HEK293T (cell line): Measurements from ENCODE around the gene CDH4.
"Not testable (repeated sequence)": the region's sequence is repeated elsewhere in the genome, so short reads cannot be mapped to it uniquely, and the experiment has no call there.

Source experiments
- CTCF ChIA-PET: fragments of 350-600 bp; formaldehyde crosslinking; extraction: SDS; loops from one replicate; lab custom pipeline; 2021; ENCODE audit warnings: antibody characterized with exemption, inconsistent platforms; lab: Yijun Ruan, JAX
- POLR2A ChIA-PET: fragments of 350-600 bp; formaldehyde crosslinking; extraction: SDS; loops from one replicate; lab custom pipeline; 2020; ENCODE audit warnings: antibody characterized with exemption, inconsistent platforms; lab: Yijun Ruan, JAX
- DNase-seq: peaks from one replicate; pipeline ENCODE4 v3.0.0; 2012; ENCODE audit warnings: mixed read lengths; ENCODE audit errors: extremely low spot score
- ARNT ChIP-seq: fragments of 450-650 bp; IDR thresholded peaks from 2 replicates; pipeline ENCODE4 v1.6.1; 2017; ENCODE audit warnings: mild to moderate bottlenecking
- BHLHE40 ChIP-seq: fragments of 450-650 bp; IDR thresholded peaks from 2 replicates; pipeline ENCODE4 v1.6.1; 2016; ENCODE audit warnings: mild to moderate bottlenecking, moderate library complexity, borderline replicate concordance
- CTBP1 ChIP-seq: fragments of 450-650 bp; IDR thresholded peaks from 2 replicates; pipeline ENCODE4 v1.6.1; 2016; ENCODE audit warnings: borderline replicate concordance
- ELF4 ChIP-seq: fragments of 450-650 bp; IDR thresholded peaks from 2 replicates; pipeline ENCODE4 v1.6.1; 2017; ENCODE audit warnings: antibody characterized with exemption
- FOXA1 ChIP-seq: fragments of 450-650 bp; IDR thresholded peaks from 2 replicates; pipeline ENCODE4 v1.6.1; 2016; ENCODE audit warnings: mild to moderate bottlenecking
- FOXK2 ChIP-seq: fragments of 450-650 bp; IDR thresholded peaks from 2 replicates; pipeline ENCODE4 v1.6.1; 2016; ENCODE audit warnings: mild to moderate bottlenecking
- FOXM1 ChIP-seq: fragments of 450-650 bp; IDR thresholded peaks from 2 replicates; pipeline ENCODE4 v1.6.1; 2017; ENCODE audit warnings: mild to moderate bottlenecking, borderline replicate concordance
- HDGF ChIP-seq: fragments of 450-650 bp; IDR thresholded peaks from 2 replicates; pipeline ENCODE4 v1.6.1; 2017; ENCODE audit warnings: antibody characterized with exemption, borderline replicate concordance
- L3MBTL2 ChIP-seq: fragments of 450-650 bp; conservative IDR thresholded peaks from 2 replicates; pipeline ENCODE4 v1.6.1; 2016; ENCODE audit warnings: mild to moderate bottlenecking
- LEF1 ChIP-seq: fragments of 450-650 bp; IDR thresholded peaks from 2 replicates; pipeline ENCODE4 v1.6.1; 2017; ENCODE audit warnings: mild to moderate bottlenecking, borderline replicate concordance
- NFRKB ChIP-seq: fragments of 450-650 bp; IDR thresholded peaks from 2 replicates; pipeline ENCODE4 v1.6.1; 2016; ENCODE audit warnings: mild to moderate bottlenecking, moderate library complexity
- PKNOX1 ChIP-seq: fragments of 450-650 bp; IDR thresholded peaks from 2 replicates; pipeline ENCODE4 v1.6.1; 2016
- SUZ12 ChIP-seq: fragments of 450-650 bp; IDR thresholded peaks from 2 replicates; pipeline ENCODE4 v1.6.1; 2016; ENCODE audit warnings: mild to moderate bottlenecking
- TARDBP ChIP-seq: fragments of 450-650 bp; IDR thresholded peaks from 2 replicates; pipeline ENCODE4 v1.6.1; 2016
- ZNF384 ChIP-seq: fragments of 450-650 bp; IDR thresholded peaks from 2 replicates; pipeline ENCODE4 v1.6.1; 2016

The CDH4 gene

GRCh38 chr20:61464307-61465303 lies 212.5 kb downstream of the CDH4 start:
- ChIA-PET POLR2A (no interaction called here), CTCF (no interaction called here)

GRCh38 chr20:61475729-61476128 lies 223.7 kb downstream of the CDH4 start:
- POLR2A ChIA-PET = no interaction called here
- CTCF ChIA-PET = no interaction called here

More at GRCh38 chr20:61464307-61465303, 212.5 kb downstream of the CDH4 start:
- TF ChIP-seq FOXA1 = no peak
- TF ChIP-seq ELF4 = no peak
- no peak for TF ChIP-seq L3MBTL2
- no peak for TF ChIP-seq ARNT
- TF ChIP-seq LEF1 = no peak
- TF ChIP-seq NFRKB = no peak
- no peak for TF ChIP-seq SUZ12
- no peak for TF ChIP-seq FOXK2
- no peak for TF ChIP-seq HDGF
- DNase-seq = no peak

GRCh38 chr20:61476956-61477355 lies 224.9 kb downstream of the CDH4 start:
- POLR2A ChIA-PET = no interaction called here
- TF ChIP-seq FOXM1 (no peak), LEF1 (no peak), BHLHE40 (no peak), ZNF384 (no peak), SUZ12 (no peak), HDGF (no peak)
- CTCF ChIA-PET = no interaction called here
- no peak for DNase-seq

More at GRCh38 chr20:61475729-61476128, 223.7 kb downstream of the CDH4 start:
- DNase-seq = no peak
- TF ChIP-seq LEF1 (no peak), BHLHE40 (no peak), HDGF (no peak), FOXA1 (no peak), SUZ12 (no peak), ARNT (no peak), TARDBP (no peak), ZNF384 (no peak)

- POLR2A ChIA-PET = no interaction called here
- CTCF ChIA-PET = no interaction called here
- DNase-seq = no peak
- no peak for TF ChIP-seq PKNOX1
- no peak for TF ChIP-seq SUZ12
- no peak for TF ChIP-seq ELF4
- no peak for TF ChIP-seq ZNF384
- TF ChIP-seq NFRKB = no peak
- TF ChIP-seq BHLHE40 = no peak
- no peak for TF ChIP-seq LEF1
- no peak for TF ChIP-seq L3MBTL2
- no peak for TF ChIP-seq ARNT
- no peak for TF ChIP-seq FOXK2
These were observed 225.4 kb downstream of the CDH4 start for GRCh38 chr20:61477451-61477861.

- CTCF ChIA-PET = no interaction called here
- no peak for DNase-seq
- POLR2A ChIA-PET = no interaction called here
- TF ChIP-seq CTBP1 = no peak
These were observed 226.0 kb downstream of the CDH4 start for GRCh38 chr20:61478094-61478493.

GRCh38 chr20:61478611-61479305 lies 226.7 kb downstream of the CDH4 start:
- TF ChIP-seq PKNOX1 = no peak
- TF ChIP-seq ARNT = no peak
- DNase-seq = no peak
- CTCF ChIA-PET = no interaction called here
- POLR2A ChIA-PET = no interaction called here

- CTCF ChIA-PET, DNase-seq: not testable (repeated sequence)
These were observed 227.4 kb downstream of the CDH4 start for GRCh38 chr20:61479433-61479832.

More at GRCh38 chr20:61479433-61479832, 227.4 kb downstream of the CDH4 start:
- POLR2A ChIA-PET = not testable (repeated sequence)
